DND-41 (cell line): ENCODE measurements around the gene KRT7.

Experiments used
- CTCF ChIP-seq: IDR thresholded peaks from 2 replicates; pipeline ENCODE4 v1.5.1; 2012; ENCODE audit warnings: borderline replicate concordance, low read length, moderate library complexity, mild to moderate bottlenecking; ENCODE audit not compliant: poor library complexity, severe bottlenecking; ENCODE audit errors: extremely low read depth
- EZH2 ChIP-seq: IDR thresholded peaks from 3 replicates; pipeline ENCODE4 v1.6.1; 2012; ENCODE audit warnings: borderline replicate concordance, low read depth, mild to moderate bottlenecking, moderate library complexity, low read length, inconsistent platforms; ENCODE audit not compliant: severe bottlenecking

- TF ChIP-seq CTCF (no peak), EZH2 (no peak)
Measured at GRCh38 chr12:52199294-52199919, 33.6 kb upstream of the KRT7 start.
